Body of pancreas (tissue), 4 donors: ENCODE results near the gene CMTM8. TPM values are rescaled to one million over a fixed set of nuclear protein-coding genes. Genes with fewer than 3 reads are reported as not detected.

Experiments used
- ATAC-seq: fragments of 150-250 bp; one replicate; pipeline ENCODE4 v1.9.1; 2016
- DNase-seq, 4 donors: peaks; one replicate each; pipeline ENCODE4 v3.0.0-alpha.2; 2019
- H3K27ac ChIP-seq, 4 donors: fragments of 200-600 bp; sonication (generic); 1 replicate in 3 of 4; 2 replicates in 1 of 4; pipeline versions ENCODE4 v1.5.1 to v1.6.1; 2016 to 2019; ENCODE audit warnings: mild to moderate bottlenecking in 1 of 4, mixed read lengths in 1 of 4, moderate library complexity in 1 of 4
- H3K27me3 ChIP-seq, 2 donors: fragments of 200-600 bp; sonication (generic); one replicate each; pipeline ENCODE4 v1.6.0; 2016; ENCODE audit warnings: mild to moderate bottlenecking in 1 of 2
- H3K36me3 ChIP-seq, 2 donors: fragments of 200-600 bp; sonication (generic); replicated peaks in 1 of 2; 2 replicates each; pipeline ENCODE4 v1.5.1; 2016; ENCODE audit warnings: low read depth in 2 of 2; ENCODE audit not compliant: insufficient read depth in 1 of 2
- H3K4me1 ChIP-seq: fragments of 200-600 bp; sonication (generic); one replicate; pipeline ENCODE4 v1.6.0; 2016
- H3K4me3 ChIP-seq, 2 donors: fragments of 200-600 bp; sonication (generic); 1 replicate in 1 of 2; 2 replicates in 1 of 2; pipeline ENCODE4 v1.5.1; 2016 to 2019
- H3K9me3 ChIP-seq, 3 donors: fragments of 200-600 bp; sonication (generic); 1 replicate in 2 of 3; 2 replicates in 1 of 3; pipeline ENCODE4 v1.5.1; 2016
- POLR2A ChIP-seq, 3 donors: fragments of 450-650 bp; IDR thresholded peaks; one replicate each; pipeline ENCODE4 v1.6.1; 2016; ENCODE audit warnings: antibody characterized with exemption in 3 of 3, mild to moderate bottlenecking in 2 of 3
- WGBS, 2 donors: methylation state at CpG; one replicate each; pipeline ENCODE4 v1.1.5; 2017; 5-methylcytosine and 5-hydroxymethylcytosine counted together
- intact Hi-C: fragments of 100-400 bp; cut with DNase I; formaldehyde crosslinking; loops from one replicate; pipeline ENCODE4 v1.15.1; 2023
- total RNA-seq, 2 donors: library from RNA; depleted of rRNA; stranded (reverse); fragments of >200 nt; gene quantifications; one replicate each; pipeline ENCODE4 v1.1.0, GENCODE V29; 2016
- TF ChIP-seq, protein P1 (sequence below), 7 experiments: fragments of 450-650 bp in 4 of 7; fragments of 200-600 bp in 3 of 7; sonication (generic) in 3 of 7; IDR thresholded peaks; one replicate each; pipeline ENCODE4 v1.5.1; 2016 to 2019; ENCODE audit warnings: antibody characterized with exemption in 7 of 7

The CMTM8 gene
- total RNA-seq, 2 donors from 2014 or later: 22.7 to 31.4 TPM

DNA sequence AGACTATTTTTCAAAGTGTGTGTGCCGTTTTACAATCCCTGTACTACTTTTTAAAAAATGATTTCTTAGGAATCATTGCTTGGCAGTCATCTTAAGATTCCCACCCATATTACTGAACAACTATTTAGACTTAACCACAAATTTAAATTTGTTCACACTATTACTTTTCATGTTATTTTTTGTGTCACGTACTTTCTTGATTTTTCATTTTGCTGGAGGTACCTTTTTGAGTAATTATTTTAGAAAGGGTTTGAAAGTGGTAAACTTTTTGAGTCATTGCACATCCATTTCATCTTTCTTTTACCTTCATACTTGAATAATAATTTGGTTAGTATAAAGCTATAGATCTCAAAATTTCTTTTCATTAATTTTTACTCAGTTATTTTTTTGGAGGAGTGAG lies 16.9 kb downstream of the CMTM8 start:
- 89 to 91% methylated on average over 2 of the region's 2 CpGs for WGBS, 2 donors
- intact Hi-C loops: no loop called here

DNA sequence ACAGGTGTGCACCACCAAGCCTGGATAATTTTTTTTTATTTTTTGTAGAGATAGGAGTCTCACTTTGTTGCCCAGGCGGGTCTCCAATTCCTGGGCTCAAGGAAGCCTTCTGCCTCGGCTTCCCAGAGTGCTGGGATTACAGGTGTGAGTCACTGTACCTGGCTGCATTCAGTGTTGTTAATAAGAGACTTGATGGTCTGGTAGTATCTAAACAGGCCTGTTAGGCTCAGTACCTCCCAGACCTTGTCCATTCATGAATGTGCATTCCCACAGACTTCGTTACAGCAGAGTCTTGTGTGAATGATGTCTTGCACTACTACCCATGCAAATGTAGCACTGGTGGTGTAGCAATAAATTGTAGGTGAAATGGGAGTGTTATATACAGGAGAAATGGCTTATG lies 17.7 kb downstream of the CMTM8 start:
- H3K4me3 ChIP-seq: no peak overlapping the region
- H3K9me3 ChIP-seq: no peaks in the 10 kb centered on the region
- peaks cover 12% of the 10 kb centered on the region for H3K4me1 ChIP-seq
- no peaks in the 10 kb centered on the region for H3K27me3 ChIP-seq
- DNase-seq (no peak), ATAC-seq (no peak)
- H3K36me3 ChIP-seq: no peaks in the 10 kb centered on the region
- H3K27ac ChIP-seq: no peak overlapping the region
- 96 to 100% methylated on average over 1 to 3 of the region's 3 CpGs for WGBS, 2 donors
- TF ChIP-seq, protein P1, sequence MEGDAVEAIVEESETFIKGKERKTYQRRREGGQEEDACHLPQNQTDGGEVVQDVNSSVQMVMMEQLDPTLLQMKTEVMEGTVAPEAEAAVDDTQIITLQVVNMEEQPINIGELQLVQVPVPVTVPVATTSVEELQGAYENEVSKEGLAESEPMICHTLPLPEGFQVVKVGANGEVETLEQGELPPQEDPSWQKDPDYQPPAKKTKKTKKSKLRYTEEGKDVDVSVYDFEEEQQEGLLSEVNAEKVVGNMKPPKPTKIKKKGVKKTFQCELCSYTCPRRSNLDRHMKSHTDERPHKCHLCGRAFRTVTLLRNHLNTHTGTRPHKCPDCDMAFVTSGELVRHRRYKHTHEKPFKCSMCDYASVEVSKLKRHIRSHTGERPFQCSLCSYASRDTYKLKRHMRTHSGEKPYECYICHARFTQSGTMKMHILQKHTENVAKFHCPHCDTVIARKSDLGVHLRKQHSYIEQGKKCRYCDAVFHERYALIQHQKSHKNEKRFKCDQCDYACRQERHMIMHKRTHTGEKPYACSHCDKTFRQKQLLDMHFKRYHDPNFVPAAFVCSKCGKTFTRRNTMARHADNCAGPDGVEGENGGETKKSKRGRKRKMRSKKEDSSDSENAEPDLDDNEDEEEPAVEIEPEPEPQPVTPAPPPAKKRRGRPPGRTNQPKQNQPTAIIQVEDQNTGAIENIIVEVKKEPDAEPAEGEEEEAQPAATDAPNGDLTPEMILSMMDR (IDR thresholded peaks at IDR 0.05): no peak
- TF ChIP-seq POLR2A (IDR thresholded peaks at IDR 0.05): no peak
- intact Hi-C loops: no loop called here

More for the DNA sequence above, 16.9 kb downstream of the CMTM8 start:
- peaks cover 12% of the 10 kb centered on the region for H3K4me1 ChIP-seq
- DNase-seq (no peak), ATAC-seq (no peak)
- H3K9me3 ChIP-seq: no peaks in the 10 kb centered on the region
- no peak overlapping the region for H3K27ac ChIP-seq
- no peaks in the 10 kb centered on the region for H3K36me3 ChIP-seq
- no peaks in the 10 kb centered on the region for H3K27me3 ChIP-seq
- no peak overlapping the region for H3K4me3 ChIP-seq
- TF ChIP-seq, protein P1 (IDR thresholded peaks at IDR 0.05): no peak
- TF ChIP-seq POLR2A (IDR thresholded peaks at IDR 0.05): no peak

DNA sequence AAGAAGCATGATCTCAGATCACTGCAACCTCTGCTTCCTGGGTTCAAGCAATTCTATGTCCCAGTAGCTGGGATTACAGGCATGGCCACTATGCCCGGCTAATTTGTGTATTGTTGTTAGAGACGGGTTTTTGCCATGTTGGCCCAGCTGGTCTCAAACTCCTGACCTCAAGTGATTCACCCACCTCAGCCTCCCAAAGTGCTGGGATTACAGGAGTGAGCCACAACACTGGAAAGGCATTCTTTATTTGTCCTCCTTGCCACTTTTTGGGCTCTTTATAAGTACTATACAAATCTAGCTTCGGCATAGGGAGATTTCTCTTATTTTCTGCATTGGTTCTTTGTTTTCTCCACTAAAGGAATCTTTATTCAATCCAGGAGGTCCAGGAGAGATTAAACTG lies 18.6 kb downstream of the CMTM8 start:
- ATAC-seq (no peak), DNase-seq (no peak)
- TF ChIP-seq POLR2A (IDR thresholded peaks at IDR 0.05): no peak
- TF ChIP-seq, protein P1 (IDR thresholded peaks at IDR 0.05): no peak
- Histone ChIP-seq H3K36me3 (no peaks in the 10 kb centered on the region), H3K27ac (no peak overlapping the region), H3K4me1 (peaks cover 6% of the 10 kb centered on the region), H3K4me3 (no peak overlapping the region), H3K9me3 (no peaks in the 10 kb centered on the region), H3K27me3 (no peaks in the 10 kb centered on the region)
- 94 to 97% methylated on average over 3 of the region's 3 CpGs for WGBS, 2 donors
- intact Hi-C loops: no loop called here

DNA sequence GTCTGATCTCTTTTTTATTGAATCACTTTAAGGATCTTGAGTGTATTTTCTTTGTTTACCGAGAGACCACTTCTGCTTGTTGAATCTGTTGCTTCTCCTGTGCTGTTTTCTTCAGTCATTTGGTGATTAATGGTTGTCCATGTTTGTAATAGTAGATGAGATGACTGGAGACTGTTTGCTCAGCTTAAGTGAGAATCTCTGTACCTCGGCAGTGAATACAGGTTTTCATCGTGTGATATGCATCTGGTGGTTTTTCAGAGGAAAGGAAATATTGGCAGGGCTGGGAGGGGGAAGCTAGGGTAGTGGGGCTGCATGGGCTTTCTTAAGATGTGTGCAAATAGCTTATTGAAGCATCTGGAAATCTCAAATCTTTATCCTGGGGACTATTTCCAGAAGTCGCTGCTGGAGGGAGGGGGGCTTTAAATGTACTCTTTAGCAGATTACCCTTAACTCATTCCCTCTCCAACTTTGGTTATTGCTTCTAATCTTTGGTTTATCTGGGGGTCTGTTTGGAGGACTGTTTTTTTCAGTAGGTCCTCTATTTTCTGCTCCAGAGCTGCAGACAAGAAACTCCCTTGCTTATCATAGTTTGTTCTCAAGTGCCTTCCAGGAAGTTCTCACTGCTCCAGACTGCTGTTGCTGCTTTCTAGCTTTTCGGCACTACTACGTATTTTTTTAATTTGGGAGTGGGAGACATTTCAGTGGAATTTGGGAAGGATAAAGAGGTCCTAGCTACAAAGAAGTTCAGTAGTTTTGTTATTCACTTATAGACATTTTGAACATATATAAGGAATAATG lies 19.4 kb downstream of the CMTM8 start:
- no peaks in the 10 kb centered on the region for H3K9me3 ChIP-seq
- TF ChIP-seq, protein P1 (IDR thresholded peaks at IDR 0.05): no peak
- no peak for TF ChIP-seq POLR2A (IDR thresholded peaks at IDR 0.05)
- ATAC-seq (no peak), DNase-seq (no peak)
- no peaks in the 10 kb centered on the region for H3K27me3 ChIP-seq
- intact Hi-C loops: no loop called here
- H3K4me3 ChIP-seq: no peak overlapping the region
- no peaks in the 10 kb centered on the region for H3K36me3 ChIP-seq
- H3K4me1 ChIP-seq: peaks cover 6% of the 10 kb centered on the region
- WGBS, 2 donors: 58 to 63% methylated on average over 6 of the region's 6 CpGs
- no peak overlapping the region for H3K27ac ChIP-seq

DNA sequence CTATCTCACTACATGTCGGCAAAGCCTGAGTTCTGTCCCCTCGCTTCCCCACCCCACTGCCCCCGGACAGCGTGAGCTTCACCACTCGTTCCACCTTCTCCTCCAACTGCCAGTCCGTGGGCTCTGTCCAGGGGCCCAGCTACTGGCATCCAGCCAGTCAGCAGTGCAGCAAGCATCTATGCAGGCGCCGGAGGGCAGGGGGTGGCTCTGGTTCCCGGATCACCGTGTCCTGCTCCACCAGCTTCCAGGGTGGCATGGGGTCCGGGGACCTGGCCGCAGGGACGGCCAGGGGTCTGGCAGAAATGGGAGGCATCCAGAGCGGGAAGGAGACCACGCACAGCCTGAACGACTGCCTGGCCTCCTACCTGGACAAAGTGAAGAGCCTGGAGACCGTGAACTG lies 20.4 kb downstream of the CMTM8 start:
- Histone ChIP-seq H3K9me3 (no peaks in the 10 kb centered on the region), H3K27ac (no peak overlapping the region), H3K4me1 (peaks cover 6% of the 10 kb centered on the region), H3K36me3 (no peaks in the 10 kb centered on the region), H3K4me3 (no peak overlapping the region), H3K27me3 (no peaks in the 10 kb centered on the region)
- TF ChIP-seq POLR2A (IDR thresholded peaks at IDR 0.05): no peak
- TF ChIP-seq, protein P1 (IDR thresholded peaks at IDR 0.05): no peak
- intact Hi-C loops: no loop called here
- no peak for ATAC-seq
- no peak for DNase-seq
- 88 to 91% methylated on average over 6 to 12 of the region's 17 CpGs for WGBS, 2 donors
